Fibroblast of lung (primary cell): ENCODE measurements around the gene LHCGR. TPM values are rescaled to one million over a fixed set of nuclear protein-coding genes. Genes with fewer than 3 reads are reported as not detected.

Experiments used
- DNase-seq, 2 donors: peaks; one replicate each; pipeline versions ENCODE4 v3.0.0 to v3.0.0-alpha.2; 2010; ENCODE audit warnings: low read depth in 2 of 2
- H2AFZ ChIP-seq: 2 replicates; pipeline ENCODE4 v1.5.1; 2012; ENCODE audit warnings: low read length, control low read depth, inconsistent platforms
- H3K27ac ChIP-seq: 2 replicates; pipeline ENCODE4 v1.5.1; 2011; ENCODE audit warnings: low read length, control low read depth; ENCODE audit not compliant: insufficient read depth
- H3K27me3 ChIP-seq: 2 replicates; pipeline ENCODE4 v1.5.1; 2011; ENCODE audit warnings: mild to moderate bottlenecking, low read length; ENCODE audit not compliant: control insufficient read depth, insufficient read depth
- H3K36me3 ChIP-seq: 2 replicates; pipeline ENCODE4 v1.5.1; 2011; ENCODE audit warnings: low read length; ENCODE audit not compliant: control insufficient read depth, insufficient read depth
- H3K4me1 ChIP-seq: 2 replicates; pipeline ENCODE4 v1.5.1; 2011; ENCODE audit warnings: low read length; ENCODE audit not compliant: control insufficient read depth, insufficient read depth; ENCODE audit errors: extremely low read depth
- H3K4me2 ChIP-seq: 2 replicates; pipeline ENCODE4 v1.5.1; 2011; ENCODE audit warnings: low read length, control low read depth; ENCODE audit not compliant: insufficient read depth; ENCODE audit errors: extremely low read depth
- H3K4me3 ChIP-seq, 4 experiments: fragments of 200-600 bp in 1 of 4; sonication (generic) in 1 of 4; replicated peaks in 1 of 4; 2 replicates each; pipeline ENCODE4 v1.5.1; 2011 to 2016; ENCODE audit warnings: low read length in 4 of 4, low read depth in 3 of 4, mild to moderate bottlenecking in 3 of 4, control low read depth in 2 of 4, inconsistent platforms in 1 of 4, mixed read lengths in 1 of 4; ENCODE audit not compliant: insufficient read depth in 1 of 4; ENCODE audit errors: control extremely low read depth in 1 of 4
- H3K79me2 ChIP-seq: 2 replicates; pipeline ENCODE4 v1.5.1; 2012; ENCODE audit warnings: mild to moderate bottlenecking, low read length, inconsistent platforms; ENCODE audit not compliant: control insufficient read depth, insufficient read depth
- H3K9ac ChIP-seq: 2 replicates; pipeline ENCODE4 v1.5.1; 2011; ENCODE audit warnings: mild to moderate bottlenecking, low read length, control low read depth; ENCODE audit not compliant: insufficient read depth
- H3K9me3 ChIP-seq: 2 replicates; pipeline ENCODE4 v1.5.1; 2012; ENCODE audit warnings: low read depth, low read length; ENCODE audit not compliant: control insufficient read depth, insufficient read depth
- H4K20me1 ChIP-seq: 2 replicates; pipeline ENCODE4 v1.5.1; 2011; ENCODE audit warnings: low read length; ENCODE audit not compliant: control insufficient read depth, insufficient read depth; ENCODE audit errors: extremely low read depth
- EZH2 ChIP-seq: IDR thresholded peaks from 2 replicates; pipeline ENCODE4 v1.5.1; 2012; ENCODE audit warnings: low read length, control low read depth, mild to moderate bottlenecking; ENCODE audit errors: missing control alignments
- polyA plus RNA-seq, 2 donors: library from polyadenylated mRNA; depleted of rRNA in 1 of 2; stranded (reverse) in 1 of 2; unstranded in 1 of 2; fragments of >200 nt; gene quantifications; 2 replicates each; pipeline ENCODE4 v1.2.1, GENCODE V29; 2011 to 2012; ENCODE audit warnings: missing spikeins in 1 of 2
- total RNA-seq: library from RNA; depleted of rRNA; stranded (reverse); fragments of >200 nt; gene quantifications from 2 replicates; pipeline ENCODE4 v1.2.1, GENCODE V29; 2014
- TF ChIP-seq, protein P1 (sequence below), 2 donors: IDR thresholded peaks in 1 of 2; conservative IDR thresholded peaks in 1 of 2; 1 replicate in 1 of 2; 2 replicates in 1 of 2; pipeline ENCODE4 v1.5.1; 2011 to 2012; ENCODE audit warnings: low read length in 2 of 2, control low read depth in 1 of 2, inconsistent platforms in 1 of 2, low read depth in 1 of 2, mild to moderate bottlenecking in 1 of 2

The LHCGR gene
- total and polyA plus RNA-seq, 2 donors (not counting 1 experiment from before 2014, with no cell fraction given) = 0.12 TPM; not detected in 1

DNA sequence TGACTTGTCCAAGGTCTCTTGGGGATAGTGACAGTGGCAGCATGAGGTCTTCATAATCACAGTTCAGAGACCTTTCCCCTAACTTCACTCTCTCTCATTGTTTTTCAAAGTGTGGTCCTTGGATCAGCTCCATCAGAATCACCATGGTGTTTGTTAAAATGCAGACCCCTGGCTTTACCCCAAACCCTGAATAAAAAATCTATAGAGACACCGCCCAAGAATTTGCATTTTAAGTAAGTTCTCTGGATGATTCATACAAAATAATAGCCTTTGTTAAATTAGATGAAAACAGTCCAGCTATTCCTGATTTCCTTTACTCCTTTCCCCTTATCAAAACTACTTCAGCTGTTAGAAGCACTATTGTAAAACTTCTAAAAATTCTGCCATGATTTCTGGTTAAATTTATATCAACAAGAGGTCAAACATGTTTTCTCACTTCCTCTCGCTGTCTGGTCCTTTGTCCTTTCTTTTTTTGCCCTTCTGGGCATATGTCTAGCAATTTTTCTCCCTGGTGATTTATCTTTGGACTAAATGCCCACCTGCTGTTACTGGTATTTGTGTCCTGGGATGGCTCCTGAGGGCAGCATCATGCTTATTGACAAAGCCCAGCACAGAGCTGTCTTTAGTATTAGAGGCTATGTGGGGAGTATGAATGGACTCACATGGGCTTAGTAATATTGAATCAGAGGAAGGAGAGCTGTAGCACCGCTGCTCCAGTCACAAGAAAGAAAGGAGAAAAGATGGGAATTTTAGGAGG, 63.4 kb downstream of the LHCGR start:
- H3K4me3 ChIP-seq = no peak overlapping the region
- no peak overlapping the region for H2AFZ ChIP-seq
- H3K4me2 ChIP-seq = no peak overlapping the region
- no peaks in the 10 kb centered on the region for H3K9me3 ChIP-seq
- TF ChIP-seq, protein P1, sequence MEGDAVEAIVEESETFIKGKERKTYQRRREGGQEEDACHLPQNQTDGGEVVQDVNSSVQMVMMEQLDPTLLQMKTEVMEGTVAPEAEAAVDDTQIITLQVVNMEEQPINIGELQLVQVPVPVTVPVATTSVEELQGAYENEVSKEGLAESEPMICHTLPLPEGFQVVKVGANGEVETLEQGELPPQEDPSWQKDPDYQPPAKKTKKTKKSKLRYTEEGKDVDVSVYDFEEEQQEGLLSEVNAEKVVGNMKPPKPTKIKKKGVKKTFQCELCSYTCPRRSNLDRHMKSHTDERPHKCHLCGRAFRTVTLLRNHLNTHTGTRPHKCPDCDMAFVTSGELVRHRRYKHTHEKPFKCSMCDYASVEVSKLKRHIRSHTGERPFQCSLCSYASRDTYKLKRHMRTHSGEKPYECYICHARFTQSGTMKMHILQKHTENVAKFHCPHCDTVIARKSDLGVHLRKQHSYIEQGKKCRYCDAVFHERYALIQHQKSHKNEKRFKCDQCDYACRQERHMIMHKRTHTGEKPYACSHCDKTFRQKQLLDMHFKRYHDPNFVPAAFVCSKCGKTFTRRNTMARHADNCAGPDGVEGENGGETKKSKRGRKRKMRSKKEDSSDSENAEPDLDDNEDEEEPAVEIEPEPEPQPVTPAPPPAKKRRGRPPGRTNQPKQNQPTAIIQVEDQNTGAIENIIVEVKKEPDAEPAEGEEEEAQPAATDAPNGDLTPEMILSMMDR (conservative IDR thresholded peaks at IDR 0.05 in 1 of 2, IDR thresholded peaks at IDR 0.05 in 1 of 2; ENCODE audit: low read depth in 1 of 2, low read length in 2 of 2) = no peak
- TF ChIP-seq EZH2 = no peak
- no peaks in the 10 kb centered on the region for H3K79me2 ChIP-seq
- H3K4me1 ChIP-seq = peaks cover 7% of the 10 kb centered on the region
- DNase-seq = no peak
- H3K27me3 ChIP-seq = no peaks in the 10 kb centered on the region
- H4K20me1 ChIP-seq = no peaks in the 10 kb centered on the region
- no peak overlapping the region for H3K9ac ChIP-seq
- no peak overlapping the region for H3K27ac ChIP-seq
- no peaks in the 10 kb centered on the region for H3K36me3 ChIP-seq

DNA sequence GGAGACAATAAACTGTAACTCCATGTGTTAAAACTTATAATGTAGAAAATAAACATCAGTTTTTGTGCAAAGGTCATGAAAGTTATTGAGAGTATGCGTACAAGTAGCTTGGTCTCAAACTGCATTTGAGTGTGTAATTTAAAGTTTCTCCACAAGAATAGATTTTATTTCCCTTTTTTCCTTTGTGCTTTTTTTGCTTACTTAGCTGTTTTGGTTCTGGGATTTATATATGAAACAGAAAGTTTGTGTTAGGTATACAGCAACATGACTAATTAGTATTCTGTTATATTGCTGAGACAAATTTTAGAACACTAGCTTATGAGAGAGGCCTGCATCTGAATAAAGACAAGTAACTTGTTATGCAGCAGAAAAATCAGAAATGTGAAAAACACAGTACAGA, 70.4 kb downstream of the LHCGR start:
- no peak for TF ChIP-seq EZH2
- TF ChIP-seq, protein P1 (conservative IDR thresholded peaks at IDR 0.05 in 1 of 2, IDR thresholded peaks at IDR 0.05 in 1 of 2; ENCODE audit: low read depth in 1 of 2, low read length in 2 of 2) = no peak
- Histone ChIP-seq H3K4me3 (no peak overlapping the region), H3K27ac (no peak overlapping the region), H3K79me2 (no peaks in the 10 kb centered on the region), H4K20me1 (no peaks in the 10 kb centered on the region), H3K9me3 (no peaks in the 10 kb centered on the region), H3K4me1 (no peaks in the 10 kb centered on the region), H3K9ac (no peak overlapping the region), H3K27me3 (no peaks in the 10 kb centered on the region), H3K36me3 (no peaks in the 10 kb centered on the region), H3K4me2 (no peak overlapping the region), H2AFZ (no peak overlapping the region)
- no peak for DNase-seq

DNA sequence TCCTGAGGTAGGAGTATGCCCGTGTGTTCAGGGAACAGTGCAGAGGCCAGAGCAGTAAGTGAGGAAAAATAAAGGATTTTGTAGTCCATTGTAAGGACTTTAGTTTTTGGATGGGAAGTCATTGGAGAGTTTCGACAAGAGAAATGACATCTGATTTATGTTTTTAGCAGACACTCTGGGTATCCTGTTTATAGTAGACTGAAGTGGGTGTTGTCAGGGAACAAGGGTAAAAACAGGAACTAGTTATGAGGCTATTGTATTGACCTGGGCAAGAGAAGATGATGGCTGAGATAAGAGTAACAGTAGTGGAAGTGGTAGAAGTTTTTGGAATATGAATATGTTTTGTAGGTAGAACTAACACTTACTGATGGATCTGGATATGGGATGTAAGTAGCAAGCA, 78.1 kb downstream of the LHCGR start:
- no peak for TF ChIP-seq EZH2
- TF ChIP-seq, protein P1 (conservative IDR thresholded peaks at IDR 0.05 in 1 of 2, IDR thresholded peaks at IDR 0.05 in 1 of 2; ENCODE audit: low read depth in 1 of 2, low read length in 2 of 2) = no peak
- H3K9ac ChIP-seq = no peak overlapping the region
- no peak overlapping the region for H3K27ac ChIP-seq
- H3K4me2 ChIP-seq = no peak overlapping the region
- no peaks in the 10 kb centered on the region for H3K36me3 ChIP-seq
- H2AFZ ChIP-seq = no peak overlapping the region
- no peaks in the 10 kb centered on the region for H3K4me1 ChIP-seq
- H4K20me1 ChIP-seq = no peaks in the 10 kb centered on the region
- no peaks in the 10 kb centered on the region for H3K79me2 ChIP-seq
- H3K9me3 ChIP-seq = no peaks in the 10 kb centered on the region
- H3K4me3 ChIP-seq = no peak overlapping the region
- no peak for DNase-seq
- H3K27me3 ChIP-seq = no peaks in the 10 kb centered on the region
